Measurements from ENCODE around the gene PRDM16. TPM values are rescaled to one million over a fixed set of nuclear protein-coding genes. Genes with fewer than 3 reads are reported as not detected.
A peak's percentile ranks its signal among the peaks of the same experiment; 100 is the strongest.

The PRDM16 gene
- total RNA-seq, 1 experiment from 2014 or later = 0.04 TPM

GRCh38 chr1:3268281-3268680 is 199.3 kb downstream of the PRDM16 start:
- Histone ChIP-seq H3K9me2 (replicated peaks; ENCODE audit: low read length) (no peaks in the 10 kb centered on the region), H3K27ac (ENCODE audit: low read length) (no peak overlapping the region), H3K27me3 (ENCODE audit: low read length) (peaks cover 99% of the 10 kb centered on the region), H3K9me3 (ENCODE audit: low read length) (no peaks in the 10 kb centered on the region), H3K36me3 (ENCODE audit: low read depth, low read length) (no peaks in the 10 kb centered on the region), H2AFZ (ENCODE audit: low read length) (no peak overlapping the region), H3K4me1 (ENCODE audit: insufficient read depth, low read length) (no peaks in the 10 kb centered on the region), H3F3A (ENCODE audit: low read length, unreplicated experiment) (no peaks in the 10 kb centered on the region), H3K9ac (ENCODE audit: low read length) (no peak overlapping the region), H3K4me2 (ENCODE audit: low read length) (no peak overlapping the region), H3K79me2 (ENCODE audit: low read length) (no peaks in the 10 kb centered on the region), H4K20me1 (ENCODE audit: low read length) (no peaks in the 10 kb centered on the region), H3K4me3 (ENCODE audit: low read length) (no peak overlapping the region)
- POLR2A ChIA-PET (ENCODE audit: unreplicated experiment) = no interaction called here
- DNase-seq = no peak
- no peak for TF ChIP-seq EZH2phosphoT487 (IDR thresholded peaks at IDR 0.05; ENCODE audit: borderline replicate concordance, low read length)
- no peak for TF ChIP-seq CTCF (conservative IDR thresholded peaks at IDR 0.05; ENCODE audit: low read depth, low read length)
- no peak for TF ChIP-seq EZH2 (IDR thresholded peaks at IDR 0.05; ENCODE audit: low read length, unreplicated experiment)
- ATAC-seq = no peak
- BruUV-seq (replicated peaks) = no TSS peak
- CTCF ChIA-PET = no interaction called here
- intact Hi-C loops (cut with micrococcal nuclease) = no loop called here

GRCh38 chr1:3270403-3271245 is 201.6 kb downstream of the PRDM16 start:
- H3K9me2 ChIP-seq (replicated peaks; ENCODE audit: low read length) = no peaks in the 10 kb centered on the region
- no peaks in the 10 kb centered on the region for H3K4me1 ChIP-seq (ENCODE audit: insufficient read depth, low read length)
- intact Hi-C loops (cut with micrococcal nuclease) = no loop called here
- no peak for DNase-seq
- H4K20me1 ChIP-seq (ENCODE audit: low read length) = no peaks in the 10 kb centered on the region
- peaks cover 97% of the 10 kb centered on the region for H3K27me3 ChIP-seq (ENCODE audit: low read length)
- no peak for ATAC-seq
- H3K27ac ChIP-seq (ENCODE audit: low read length) = no peak overlapping the region
- H3K36me3 ChIP-seq (ENCODE audit: low read depth, low read length) = no peaks in the 10 kb centered on the region
- no peaks in the 10 kb centered on the region for H3K79me2 ChIP-seq (ENCODE audit: low read length)
- POLR2A ChIA-PET (ENCODE audit: unreplicated experiment) = no interaction called here
- no peaks in the 10 kb centered on the region for H3K9me3 ChIP-seq (ENCODE audit: low read length)
- H3K9ac ChIP-seq (ENCODE audit: low read length) = no peak overlapping the region
- no peaks in the 10 kb centered on the region for H3F3A ChIP-seq (ENCODE audit: low read length, unreplicated experiment)
- BruUV-seq (replicated peaks) = no TSS peak
- TF ChIP-seq EZH2phosphoT487 (IDR thresholded peaks at IDR 0.05; ENCODE audit: borderline replicate concordance, low read length) (no peak), EZH2 (IDR thresholded peaks at IDR 0.05; ENCODE audit: low read length, unreplicated experiment) (peak; percentile 57)
- no peak overlapping the region for H3K4me3 ChIP-seq (ENCODE audit: low read length)
- H2AFZ ChIP-seq (ENCODE audit: low read length) = no peak overlapping the region
- CTCF ChIA-PET = no interaction called here
- no peak overlapping the region for H3K4me2 ChIP-seq (ENCODE audit: low read length)

- CTCF ChIA-PET = no interaction called here
- Histone ChIP-seq H3K36me3 (ENCODE audit: low read depth, low read length) (no peaks in the 10 kb centered on the region), H3K79me2 (ENCODE audit: low read length) (no peaks in the 10 kb centered on the region), H3K9ac (ENCODE audit: low read length) (no peak overlapping the region), H3K4me1 (ENCODE audit: insufficient read depth, low read length) (no peaks in the 10 kb centered on the region), H3F3A (ENCODE audit: low read length, unreplicated experiment) (no peaks in the 10 kb centered on the region), H2AFZ (ENCODE audit: low read length) (no peak overlapping the region), H3K27ac (ENCODE audit: low read length) (no peak overlapping the region), H3K9me2 (replicated peaks; ENCODE audit: low read length) (no peaks in the 10 kb centered on the region), H3K4me3 (ENCODE audit: low read length) (no peak overlapping the region), H3K9me3 (ENCODE audit: low read length) (no peaks in the 10 kb centered on the region), H4K20me1 (ENCODE audit: low read length) (no peaks in the 10 kb centered on the region), H3K27me3 (ENCODE audit: low read length) (peaks cover 98% of the 10 kb centered on the region), H3K4me2 (ENCODE audit: low read length) (no peak overlapping the region)
- ATAC-seq = no peak
- TF ChIP-seq EZH2 (IDR thresholded peaks at IDR 0.05; ENCODE audit: low read length, unreplicated experiment) (no peak), CTCF (conservative IDR thresholded peaks at IDR 0.05; ENCODE audit: low read depth, low read length) (no peak), EZH2phosphoT487 (IDR thresholded peaks at IDR 0.05; ENCODE audit: borderline replicate concordance, low read length) (no peak)
- POLR2A ChIA-PET (ENCODE audit: unreplicated experiment) = no interaction called here
- intact Hi-C loops (cut with micrococcal nuclease) = no loop called here
- DNase-seq = no peak
- BruUV-seq (replicated peaks) = no TSS peak
Measured at GRCh38 chr1:3271866-3272265, 202.9 kb downstream of the PRDM16 start.
